Muscle layer of duodenum (tissue), 2 donors: ENCODE measurements around the gene PDE4B.

Experiments
- H3K27ac ChIP-seq: one replicate; pipeline ENCODE4 v1.7.0; 2013; ENCODE audit warnings: mild to moderate bottlenecking, low read length
- H3K27me3 ChIP-seq: one replicate; pipeline ENCODE4 v1.7.0; 2013; ENCODE audit warnings: low read depth, mild to moderate bottlenecking, control low read depth, low read length
- H3K36me3 ChIP-seq, 2 donors: one replicate each; pipeline ENCODE4 v1.7.0; 2013; ENCODE audit warnings: low read length in 2 of 2, control low read depth in 1 of 2, mild to moderate bottlenecking in 1 of 2; ENCODE audit not compliant: insufficient read depth in 2 of 2, control insufficient read depth in 1 of 2
- H3K4me1 ChIP-seq, 2 donors: one replicate each; pipeline ENCODE4 v1.7.0; 2013; ENCODE audit warnings: low read length in 2 of 2, mild to moderate bottlenecking in 2 of 2, control low read depth in 1 of 2, moderate library complexity in 1 of 2; ENCODE audit not compliant: insufficient read depth in 2 of 2, control insufficient read depth in 1 of 2
- H3K4me3 ChIP-seq, 2 donors: one replicate each; pipeline ENCODE4 v1.7.0; 2013; ENCODE audit warnings: low read length in 2 of 2, low read depth in 1 of 2, mild to moderate bottlenecking in 1 of 2
- H3K9me3 ChIP-seq, 2 donors: one replicate each; pipeline ENCODE4 v1.7.0; 2013; ENCODE audit warnings: low read length in 2 of 2, control low read depth in 1 of 2, mild to moderate bottlenecking in 1 of 2; ENCODE audit not compliant: control insufficient read depth in 1 of 2
- donor health status: healthy.

PDE4B gene

GRCh38 chr1:66269222-66269621 is 476.5 kb downstream of the PDE4B start:
- Histone ChIP-seq H3K4me1 (peaks cover 19 to 26% of the 10 kb centered on the region in 2 donors), H3K27me3 (no peaks in the 10 kb centered on the region), H3K27ac (no peak overlapping the region), H3K36me3 (peaks cover 0 to 8% of the 10 kb centered on the region in 2 donors), H3K9me3 (no peaks in the 10 kb centered on the region), H3K4me3 (no peak overlapping the region)

- Histone ChIP-seq H3K27ac (peak overlapping the region; percentile 22), H3K36me3 (peaks cover 0 to 8% of the 10 kb centered on the region in 2 donors), H3K4me3 (no peak overlapping the region), H3K9me3 (no peaks in the 10 kb centered on the region), H3K27me3 (no peaks in the 10 kb centered on the region), H3K4me1 (peaks cover 23% of the 10 kb centered on the region in 2 donors)
These were observed 477.6 kb downstream of the PDE4B start for GRCh38 chr1:66270119-66270812.

- Histone ChIP-seq H3K9me3 (no peaks in the 10 kb centered on the region), H3K27me3 (no peaks in the 10 kb centered on the region), H3K4me1 (peaks cover 25 to 27% of the 10 kb centered on the region in 2 donors), H3K4me3 (peak overlapping the region; percentile 12 to 43), H3K36me3 (peaks cover 0 to 8% of the 10 kb centered on the region in 2 donors), H3K27ac (peak overlapping the region; percentile 80)
These were observed 478.7 kb downstream of the PDE4B start for GRCh38 chr1:66271216-66271903.

- Histone ChIP-seq H3K27me3 (no peaks in the 10 kb centered on the region), H3K9me3 (no peaks in the 10 kb centered on the region), H3K36me3 (peaks cover 0 to 8% of the 10 kb centered on the region in 2 donors), H3K27ac (peak overlapping the region; percentile 80), H3K4me3 (peak overlapping the region; percentile 12 to 43), H3K4me1 (peaks cover 25 to 27% of the 10 kb centered on the region in 2 donors)
These were observed 479.2 kb downstream of the PDE4B start for GRCh38 chr1:66271904-66272254.

- Histone ChIP-seq H3K27ac (no peak overlapping the region), H3K36me3 (peaks cover 0 to 8% of the 10 kb centered on the region in 2 donors), H3K9me3 (no peaks in the 10 kb centered on the region), H3K4me1 (peaks cover 25 to 27% of the 10 kb centered on the region in 2 donors), H3K27me3 (no peaks in the 10 kb centered on the region), H3K4me3 (no peak overlapping the region)
These were observed 481.0 kb downstream of the PDE4B start for GRCh38 chr1:66273656-66274055.

- Histone ChIP-seq H3K9me3 (no peaks in the 10 kb centered on the region), H3K27ac (no peak overlapping the region), H3K27me3 (no peaks in the 10 kb centered on the region), H3K4me3 (no peak overlapping the region), H3K36me3 (peaks cover 0 to 8% of the 10 kb centered on the region in 2 donors), H3K4me1 (peaks cover 25 to 27% of the 10 kb centered on the region in 2 donors)
These were observed 481.9 kb downstream of the PDE4B start for GRCh38 chr1:66274634-66275033.

GRCh38 chr1:66275083-66275482 is 482.4 kb downstream of the PDE4B start:
- Histone ChIP-seq H3K4me1 (peaks cover 23 to 26% of the 10 kb centered on the region in 2 donors), H3K27ac (no peak overlapping the region), H3K9me3 (no peaks in the 10 kb centered on the region), H3K36me3 (peaks cover 0 to 8% of the 10 kb centered on the region in 2 donors), H3K27me3 (no peaks in the 10 kb centered on the region), H3K4me3 (no peak overlapping the region)

- H3K4me3 ChIP-seq: no peak overlapping the region
- peaks cover 19 to 21% of the 10 kb centered on the region in 2 donors for H3K4me1 ChIP-seq
- H3K36me3 ChIP-seq: peaks cover 0 to 8% of the 10 kb centered on the region in 2 donors
- peak overlapping the region; percentile 1 for H3K27ac ChIP-seq
- no peaks in the 10 kb centered on the region for H3K27me3 ChIP-seq
- no peaks in the 10 kb centered on the region for H3K9me3 ChIP-seq
These were observed 482.9 kb downstream of the PDE4B start for GRCh38 chr1:66275601-66276023.

GRCh38 chr1:66276218-66276617 is 483.5 kb downstream of the PDE4B start:
- peaks cover 15 to 19% of the 10 kb centered on the region in 2 donors for H3K4me1 ChIP-seq
- no peak overlapping the region for H3K4me3 ChIP-seq
- H3K36me3 ChIP-seq: peaks cover 0 to 8% of the 10 kb centered on the region in 2 donors
- no peak overlapping the region for H3K27ac ChIP-seq
- no peaks in the 10 kb centered on the region for H3K9me3 ChIP-seq
- no peaks in the 10 kb centered on the region for H3K27me3 ChIP-seq

GRCh38 chr1:66278260-66279021 is 485.7 kb downstream of the PDE4B start:
- Histone ChIP-seq H3K4me1 (peaks cover 10 to 11% of the 10 kb centered on the region in 2 donors), H3K27ac (no peak overlapping the region), H3K4me3 (no peak overlapping the region)

GRCh38 chr1:66281808-66282207 is 489.1 kb downstream of the PDE4B start:
- no peak overlapping the region for H3K4me3 ChIP-seq
- H3K36me3 ChIP-seq: no peaks in the 10 kb centered on the region
- peaks cover 0 to 6% of the 10 kb centered on the region in 2 donors for H3K4me1 ChIP-seq
- H3K9me3 ChIP-seq: no peaks in the 10 kb centered on the region
- H3K27me3 ChIP-seq: no peaks in the 10 kb centered on the region
- no peak overlapping the region for H3K27ac ChIP-seq

More at GRCh38 chr1:66278260-66279021, 485.7 kb downstream of the PDE4B start:
- no peaks in the 10 kb centered on the region for H3K27me3 ChIP-seq
- H3K36me3 ChIP-seq: no peaks in the 10 kb centered on the region
- no peaks in the 10 kb centered on the region for H3K9me3 ChIP-seq
